ENCODE measurements around the gene NUP85.
"Not testable (repeated sequence)": the region's sequence is repeated elsewhere in the genome, so short reads cannot be mapped to it uniquely, and the experiment has no call there.

NUP85 gene

DNA sequence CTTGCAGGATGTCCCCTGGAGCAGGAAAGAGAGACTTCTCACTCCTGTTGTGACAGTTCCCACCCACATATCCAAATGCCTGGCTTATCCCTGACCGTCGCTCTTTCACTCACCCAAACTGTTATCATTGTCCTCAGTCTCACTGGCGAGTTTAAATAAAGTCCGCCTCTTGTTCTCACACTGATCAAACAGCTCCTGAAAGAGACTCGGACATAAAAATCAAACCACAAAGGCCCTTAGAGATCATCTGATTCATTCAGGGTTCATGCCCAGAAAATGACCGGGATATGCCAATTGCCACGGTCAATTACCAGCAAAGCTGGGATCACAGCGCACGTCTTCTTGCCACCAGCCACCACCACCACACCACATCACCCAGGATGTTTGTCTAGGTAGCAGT is 36.0 kb downstream of the NUP85 start:
- DNase-seq: no peak

DNA sequence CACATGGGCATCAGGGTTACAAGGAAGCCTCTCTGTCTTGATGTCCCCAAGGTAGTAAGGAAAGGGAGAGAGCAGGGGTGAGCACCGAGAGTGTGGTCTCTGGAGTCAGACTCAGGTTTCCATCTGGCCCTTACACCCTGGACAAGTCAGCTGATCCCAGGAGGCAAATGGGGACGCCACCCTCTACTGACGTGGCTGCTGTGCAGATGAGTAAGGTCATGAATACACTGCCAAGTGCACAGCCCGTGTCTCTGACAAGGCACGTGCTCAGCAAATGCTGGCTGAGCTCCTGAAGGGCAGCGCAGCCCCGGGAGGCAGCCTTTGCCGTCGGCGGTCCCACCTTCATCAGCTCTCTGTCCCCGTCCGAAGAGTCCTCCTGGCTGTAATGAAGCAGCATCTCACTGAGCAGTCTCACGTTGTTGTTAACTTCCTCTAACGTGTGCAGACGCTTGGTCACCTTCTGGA is 36.5 kb downstream of the NUP85 start:
- no peak for DNase-seq

DNA sequence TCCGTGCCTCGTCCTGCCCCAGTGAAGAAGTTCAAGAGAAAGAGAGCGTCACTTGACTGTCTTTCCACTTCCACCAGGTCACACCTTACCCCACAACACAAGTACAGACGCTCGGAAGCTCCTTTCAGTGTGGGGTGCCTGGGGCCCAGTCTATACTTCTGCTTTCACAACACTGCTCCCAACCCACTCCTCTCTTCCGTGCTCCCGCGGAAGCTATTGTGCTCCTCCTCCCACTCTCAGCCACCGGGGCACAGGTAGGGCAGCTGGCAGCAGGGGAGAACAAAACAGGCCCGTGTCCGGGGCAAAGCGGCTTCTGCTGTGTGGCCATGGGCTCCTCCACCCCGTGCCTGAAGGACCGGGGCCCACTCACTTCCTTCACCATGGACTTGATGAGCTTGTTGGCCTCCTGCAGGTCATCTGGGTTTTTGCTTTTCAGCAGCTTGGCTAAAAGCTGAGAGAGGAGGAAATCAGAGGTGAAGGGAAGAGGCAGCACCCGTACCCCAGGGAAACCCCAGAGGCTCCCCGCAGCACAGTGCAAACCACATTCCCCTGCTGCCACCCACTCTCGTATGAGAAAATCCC is 37.1 kb downstream of the NUP85 start:
- no peak for DNase-seq

DNA sequence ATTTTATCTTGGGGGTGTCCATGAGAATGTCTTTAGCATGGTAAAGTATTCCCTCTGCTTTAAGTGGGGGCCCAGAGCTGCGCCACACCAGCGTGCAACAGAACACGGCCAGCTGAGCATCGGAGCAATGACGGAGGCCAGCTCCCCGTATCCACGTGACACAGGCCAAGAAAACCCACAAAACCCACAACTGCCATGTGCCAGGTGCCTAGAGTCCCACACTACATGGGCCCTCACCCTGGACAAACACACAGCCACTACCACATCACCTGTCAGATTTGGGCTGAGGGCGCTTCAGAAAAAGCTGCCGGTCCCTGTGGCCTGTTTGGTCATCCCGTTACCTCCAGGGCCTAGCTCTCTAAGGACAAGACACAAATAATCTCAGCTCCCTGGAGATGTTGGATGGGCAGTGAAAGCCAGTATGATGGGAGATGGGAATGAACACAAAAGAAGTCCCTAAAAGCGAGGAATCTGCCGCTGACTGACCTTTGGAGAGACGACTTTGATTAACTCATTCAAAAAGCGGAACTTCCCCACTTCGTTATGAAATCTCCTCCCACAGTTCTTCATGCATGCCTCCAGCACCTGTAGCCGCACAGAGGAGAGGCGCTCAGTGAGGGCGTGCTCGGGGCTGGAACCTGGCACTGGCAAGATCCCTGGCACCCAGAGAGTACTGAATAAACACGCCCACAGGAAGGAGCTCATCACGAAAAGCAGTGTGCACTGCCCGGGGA is 38.8 kb downstream of the NUP85 start:
- DNase-seq: peak; percentile 62 to 70

DNA sequence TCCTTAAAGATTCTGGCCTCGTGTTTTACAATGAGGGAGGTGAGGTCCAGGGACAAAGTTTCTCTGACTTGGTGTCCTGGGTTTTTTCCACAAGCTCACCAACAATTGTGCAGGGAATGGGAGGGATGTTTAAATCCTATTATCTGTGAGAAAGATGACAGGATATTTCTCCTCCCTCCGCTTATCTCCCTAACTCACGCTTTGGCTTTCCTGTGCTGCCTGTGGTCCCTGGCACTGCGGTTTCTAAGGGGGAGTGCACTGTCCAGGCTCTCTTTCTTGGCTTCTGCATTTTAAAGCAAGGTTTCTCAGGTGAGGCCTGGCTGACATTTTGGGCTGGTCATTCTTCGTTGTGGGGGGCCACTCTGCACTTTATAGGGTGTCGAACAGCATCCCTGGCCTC is 39.5 kb downstream of the NUP85 start:
- DNase-seq: no peak

DNA sequence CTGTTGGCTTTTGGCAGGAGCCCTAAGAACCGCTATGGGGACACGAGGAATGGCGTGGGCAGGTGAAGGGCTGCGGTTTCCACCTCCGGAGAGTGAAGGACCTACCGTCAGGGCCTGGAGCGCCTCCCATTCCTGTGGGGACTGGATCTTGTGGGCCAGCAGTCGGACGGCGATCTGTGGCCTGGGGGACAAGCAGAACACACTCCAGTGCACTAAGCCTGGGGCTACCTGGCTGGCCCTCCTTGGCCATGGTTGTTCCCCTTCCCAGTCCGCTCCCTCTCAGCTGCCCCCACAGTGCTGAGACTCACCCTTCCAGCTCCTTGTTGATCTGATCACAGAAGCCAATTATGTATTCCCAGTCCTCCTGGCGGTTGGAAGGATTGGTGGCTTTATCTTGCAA is 40.9 kb downstream of the NUP85 start:
- DNase-seq: no peak

DNA sequence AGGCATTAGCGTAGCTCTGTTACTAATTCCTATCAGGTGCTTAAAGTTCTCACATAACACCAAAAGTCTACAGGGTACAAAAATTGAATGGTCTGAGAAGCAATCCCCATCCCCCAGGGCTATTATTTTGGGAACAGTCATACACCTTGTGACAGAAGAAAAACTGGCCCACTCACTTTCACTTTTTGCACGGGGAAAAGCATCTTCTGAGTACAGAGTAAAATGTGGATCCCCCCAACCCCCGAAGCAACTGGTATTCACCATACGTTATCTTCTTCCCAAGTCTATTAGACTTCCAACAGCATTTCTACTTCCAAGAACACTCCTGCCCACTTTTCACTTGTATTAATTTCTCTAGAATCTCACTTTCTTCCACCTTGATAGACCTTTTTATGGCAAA is 44.1 kb downstream of the NUP85 start:
- no peak for DNase-seq

DNA sequence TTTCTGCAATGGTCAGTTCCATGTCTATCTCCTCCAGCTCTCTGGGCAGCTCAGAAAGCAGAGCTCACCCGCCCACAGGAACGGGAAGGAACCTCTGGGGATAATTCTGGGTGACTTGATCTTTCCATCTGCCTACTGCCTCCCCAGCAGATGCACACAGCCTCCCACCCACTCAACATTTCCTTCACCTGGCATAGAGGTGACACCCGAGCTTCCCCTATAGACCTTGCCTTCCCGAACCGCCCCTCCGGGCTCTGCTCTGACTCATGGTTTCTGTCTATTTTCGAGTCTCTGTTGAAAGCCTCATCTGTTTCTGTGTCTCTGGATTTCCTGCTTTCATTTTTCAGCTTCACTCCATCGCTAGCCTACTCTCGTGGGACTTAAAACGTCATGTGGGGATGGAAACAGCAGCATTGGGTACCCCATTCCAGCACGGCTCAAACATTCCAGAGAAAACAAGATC is 44.6 kb downstream of the NUP85 start:
- no peak for DNase-seq

DNA sequence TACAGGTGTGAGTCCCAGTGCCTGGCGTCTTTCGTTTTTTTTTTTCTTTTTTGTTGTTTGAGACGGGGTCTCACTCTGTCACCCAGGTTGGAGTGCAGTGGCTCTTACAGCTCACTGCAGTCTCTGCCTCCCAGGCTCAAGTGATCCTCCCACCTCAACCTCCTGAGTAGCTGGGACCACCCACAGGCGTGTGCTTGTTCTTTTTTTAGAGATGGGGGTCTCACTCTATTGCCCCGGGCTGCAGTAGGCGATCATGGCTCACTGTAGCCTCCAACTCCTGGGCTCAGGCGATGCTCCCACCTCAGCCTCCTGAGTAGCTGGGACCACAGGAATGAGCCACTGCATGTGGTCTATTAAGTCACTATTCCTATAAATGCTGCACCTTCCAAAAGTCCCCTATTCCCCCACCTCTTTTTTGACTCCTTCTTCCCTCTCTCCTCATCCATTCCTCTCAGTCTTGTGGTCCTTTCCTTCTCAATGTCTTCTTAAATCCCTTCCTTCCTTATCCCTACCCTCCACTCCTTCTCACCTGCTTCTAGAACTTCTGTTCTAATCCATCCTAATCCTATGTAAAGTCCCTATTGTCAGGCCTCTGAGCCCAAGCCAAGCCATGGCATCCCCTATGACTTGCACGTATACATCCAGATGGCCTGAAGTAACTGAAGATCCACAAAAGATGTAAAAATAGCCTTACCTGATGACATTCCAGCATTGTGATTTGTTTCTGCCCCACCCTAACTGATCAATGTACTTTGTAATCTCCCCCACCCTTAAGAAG is 46.7 kb downstream of the NUP85 start:
- no peak for DNase-seq

DNA sequence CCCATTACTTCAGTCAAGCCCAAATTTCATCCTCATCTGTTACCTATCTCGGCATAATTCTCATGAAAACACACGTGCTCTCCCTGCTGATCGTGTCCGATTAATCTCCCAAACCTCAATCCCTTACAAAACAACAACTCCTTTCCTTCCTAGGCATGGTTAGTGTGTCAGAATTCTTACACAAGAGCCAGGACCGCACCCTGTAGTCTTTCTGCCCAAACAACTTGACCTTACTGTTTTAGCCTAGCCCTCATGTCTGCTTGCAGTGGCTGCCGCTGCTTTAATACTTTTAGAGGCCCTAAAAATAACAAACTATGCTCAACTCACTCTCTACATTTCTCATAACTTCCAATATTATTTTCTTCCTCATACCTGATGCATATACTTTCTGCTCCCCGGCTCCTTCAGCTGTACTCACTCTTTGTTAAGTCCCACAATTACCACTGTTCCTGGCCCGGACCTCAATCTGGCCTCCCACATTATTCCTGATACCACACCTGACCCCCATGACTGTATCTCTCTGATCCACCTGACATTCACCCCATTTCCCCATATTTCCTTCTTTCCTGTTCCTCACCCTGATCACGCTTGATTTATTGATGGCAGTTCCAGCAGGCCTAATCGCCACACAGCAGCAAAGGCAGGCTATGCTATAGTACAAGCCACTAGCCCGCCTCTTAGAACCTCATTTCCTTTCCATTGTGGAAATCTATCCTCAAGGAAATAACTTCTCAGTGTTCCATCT is 50.6 kb downstream of the NUP85 start:
- not testable (repeated sequence) for DNase-seq

DNA sequence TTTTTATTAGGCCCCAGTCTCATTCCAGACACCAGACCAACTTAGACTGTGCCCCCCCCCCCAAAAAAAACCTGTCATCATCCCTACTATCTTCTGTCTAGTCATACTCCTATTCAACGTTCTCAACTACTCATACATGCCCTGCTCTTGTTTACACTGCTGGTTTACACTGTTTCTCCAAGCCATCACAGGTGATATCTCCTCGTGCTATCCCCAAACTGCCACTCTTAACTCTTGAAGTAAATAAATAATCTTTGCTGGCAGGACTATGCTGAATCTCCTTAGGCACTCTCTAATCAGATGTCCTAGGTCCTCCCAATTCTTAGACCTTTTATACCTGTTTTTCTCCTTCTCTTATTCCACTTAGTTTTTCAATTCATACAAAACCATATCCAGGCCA is 51.7 kb downstream of the NUP85 start:
- DNase-seq: not testable (repeated sequence)

DNA sequence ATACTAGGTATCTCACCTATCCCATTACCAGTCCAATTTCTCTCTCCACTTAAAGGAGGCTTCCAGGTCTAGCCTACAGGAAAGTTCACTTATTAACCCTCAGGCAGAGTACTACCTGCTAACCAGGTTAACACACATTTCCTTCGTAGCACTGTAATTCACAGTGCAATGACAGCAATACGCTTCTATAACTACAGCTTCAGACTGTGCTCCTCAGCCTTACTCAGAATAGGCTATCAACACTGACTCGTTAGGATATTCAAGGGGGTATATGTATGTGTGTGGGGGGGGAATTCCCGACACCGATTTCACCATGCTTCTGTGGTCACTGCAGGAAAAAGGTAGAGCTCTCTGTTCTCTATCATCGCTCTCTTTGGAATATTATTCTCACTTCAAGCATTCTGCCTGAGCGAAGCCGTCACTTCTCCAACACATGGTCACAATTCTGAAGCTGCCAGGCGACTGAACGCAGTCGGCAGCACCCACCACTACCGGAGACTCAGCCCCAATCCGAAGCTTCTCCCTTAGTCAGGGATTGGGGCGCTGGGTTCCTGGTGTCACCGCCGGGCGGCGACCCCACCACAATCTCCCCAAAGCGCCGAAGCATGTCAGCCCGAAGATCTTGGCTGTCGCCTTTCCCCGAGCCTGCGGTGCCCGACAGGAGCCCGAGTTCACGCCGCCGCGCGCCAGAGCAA is 55.3 kb downstream of the NUP85 start:
- peak; percentile 59 to 82 for DNase-seq

DNA sequence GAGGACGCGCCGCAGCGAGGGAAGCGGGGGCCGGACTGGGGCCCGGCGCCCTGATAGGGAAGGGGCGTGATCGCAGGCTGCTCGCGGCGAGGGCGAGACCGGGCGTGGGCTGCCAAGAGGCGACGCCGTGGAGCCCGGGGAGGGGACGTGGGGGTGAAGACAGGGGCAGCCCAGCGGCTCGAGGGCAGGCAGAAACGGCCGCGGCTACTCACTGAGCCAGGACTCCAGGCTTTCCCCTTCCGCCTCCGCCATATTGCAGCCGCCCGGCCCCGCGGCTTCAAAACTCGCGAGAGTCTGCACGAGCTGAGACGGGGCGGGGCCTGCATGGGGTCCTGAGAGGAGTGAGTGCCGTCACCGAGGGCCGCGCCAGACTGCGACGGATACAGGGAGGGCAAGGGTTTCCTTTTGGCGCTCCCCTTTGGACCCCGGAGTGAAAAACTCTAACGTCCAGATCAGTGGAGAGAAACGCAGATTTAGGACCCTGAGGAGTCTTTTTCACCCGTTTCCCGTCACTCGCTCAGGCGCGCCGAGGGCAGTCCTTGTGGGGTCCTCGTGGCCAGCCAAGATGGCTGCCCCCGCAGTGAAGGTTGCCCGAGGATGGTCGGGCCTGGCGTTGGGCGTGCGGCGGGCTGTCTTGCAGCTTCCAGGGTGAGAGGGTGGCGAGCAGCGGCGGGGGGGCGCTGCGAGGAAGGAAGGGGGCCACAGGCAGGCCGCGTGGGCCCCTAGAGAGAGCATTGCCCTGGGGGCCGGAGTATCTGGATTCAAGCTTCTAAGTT is 56.0 kb downstream of the NUP85 start, which contains the start of the genes GGA3 and MRPS7:
Gene GGA3 (minus strand): TSS at position 271 of the 776 bp plus-strand sequence. CDS start 19 bp downstream, at position 252.
Gene MRPS7 (plus strand): TSS at position 544 of the 776 bp plus-strand sequence. CDS start 22 bp downstream, at position 566.
- DNase-seq: peak; percentile 94 to 95

DNA sequence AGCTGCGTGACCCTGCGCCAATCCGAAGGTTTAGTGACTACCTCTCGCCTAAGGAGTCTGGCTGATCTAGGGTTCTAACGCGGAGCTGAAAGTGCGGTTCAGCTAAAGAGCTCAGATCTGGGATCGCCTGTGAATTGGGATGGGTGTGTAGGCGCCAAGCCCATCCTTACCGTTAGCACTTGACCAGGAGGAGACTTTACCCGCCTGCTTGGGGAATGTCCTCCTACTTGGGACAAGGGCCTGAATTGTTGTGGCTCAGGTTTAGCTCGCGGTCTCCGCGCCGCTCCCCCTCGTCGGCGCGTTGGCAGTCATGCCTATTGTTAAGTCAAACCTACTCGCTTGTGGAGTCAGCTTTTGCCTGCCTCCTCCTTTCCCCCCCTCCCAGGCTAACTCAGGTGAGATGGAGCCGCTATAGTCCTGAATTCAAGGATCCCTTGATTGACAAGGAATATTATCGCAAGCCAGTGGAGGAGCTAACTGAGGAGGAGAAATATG is 56.7 kb downstream of the NUP85 start:
- DNase-seq: peak in 1 of 2 experiments; percentile 47

DNA sequence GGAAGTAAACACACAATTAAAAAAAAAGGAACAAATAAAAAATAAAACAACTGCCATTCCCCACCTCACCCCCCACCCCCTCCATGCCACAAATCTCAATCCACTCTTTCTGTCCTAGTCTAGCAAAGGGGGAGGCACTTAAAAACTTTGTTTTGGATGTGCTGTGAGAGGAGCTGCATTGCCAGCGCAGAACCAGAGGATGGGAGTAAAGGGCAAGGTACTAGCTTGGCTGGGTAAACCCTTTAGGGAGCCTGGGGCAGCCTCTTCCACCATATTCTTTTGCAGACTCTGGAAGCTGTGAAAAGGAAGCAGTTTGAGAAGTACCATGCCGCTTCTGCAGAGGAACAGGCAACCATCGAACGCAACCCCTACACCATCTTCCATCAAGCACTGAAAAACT is 57.6 kb downstream of the NUP85 start:
- DNase-seq: peak; percentile 28 to 39

DNA sequence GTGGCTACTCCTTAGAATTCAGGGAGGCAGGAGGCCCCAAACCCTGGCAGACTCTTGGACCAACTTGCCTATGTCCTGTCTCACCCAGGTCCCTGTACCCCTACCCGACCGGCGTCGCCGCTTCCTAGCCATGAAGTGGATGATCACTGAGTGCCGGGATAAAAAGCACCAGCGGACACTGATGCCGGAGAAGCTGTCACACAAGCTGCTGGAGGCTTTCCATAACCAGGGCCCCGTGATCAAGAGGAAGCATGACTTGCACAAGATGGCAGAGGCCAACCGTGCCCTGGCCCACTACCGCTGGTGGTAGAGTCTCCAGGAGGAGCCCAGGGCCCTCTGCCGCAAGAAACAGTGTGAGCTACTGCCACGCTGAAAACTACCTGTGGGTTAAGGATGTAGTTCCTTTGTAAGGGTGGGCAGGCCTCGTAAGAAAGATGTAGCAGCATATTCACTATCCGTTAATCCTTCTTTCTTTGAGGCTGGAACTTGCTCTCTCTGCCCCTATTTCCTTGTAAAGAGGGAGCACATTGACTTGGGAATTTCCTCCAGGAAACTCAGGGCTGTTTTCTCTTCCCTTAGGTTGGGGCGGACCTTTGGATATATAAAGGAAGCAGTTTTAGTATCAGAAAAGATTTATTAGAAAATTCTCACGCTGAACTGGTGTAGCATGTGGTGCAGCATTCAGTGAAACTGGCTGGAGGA is 60.3 kb downstream of the NUP85 start:
- no peak for DNase-seq

DNA sequence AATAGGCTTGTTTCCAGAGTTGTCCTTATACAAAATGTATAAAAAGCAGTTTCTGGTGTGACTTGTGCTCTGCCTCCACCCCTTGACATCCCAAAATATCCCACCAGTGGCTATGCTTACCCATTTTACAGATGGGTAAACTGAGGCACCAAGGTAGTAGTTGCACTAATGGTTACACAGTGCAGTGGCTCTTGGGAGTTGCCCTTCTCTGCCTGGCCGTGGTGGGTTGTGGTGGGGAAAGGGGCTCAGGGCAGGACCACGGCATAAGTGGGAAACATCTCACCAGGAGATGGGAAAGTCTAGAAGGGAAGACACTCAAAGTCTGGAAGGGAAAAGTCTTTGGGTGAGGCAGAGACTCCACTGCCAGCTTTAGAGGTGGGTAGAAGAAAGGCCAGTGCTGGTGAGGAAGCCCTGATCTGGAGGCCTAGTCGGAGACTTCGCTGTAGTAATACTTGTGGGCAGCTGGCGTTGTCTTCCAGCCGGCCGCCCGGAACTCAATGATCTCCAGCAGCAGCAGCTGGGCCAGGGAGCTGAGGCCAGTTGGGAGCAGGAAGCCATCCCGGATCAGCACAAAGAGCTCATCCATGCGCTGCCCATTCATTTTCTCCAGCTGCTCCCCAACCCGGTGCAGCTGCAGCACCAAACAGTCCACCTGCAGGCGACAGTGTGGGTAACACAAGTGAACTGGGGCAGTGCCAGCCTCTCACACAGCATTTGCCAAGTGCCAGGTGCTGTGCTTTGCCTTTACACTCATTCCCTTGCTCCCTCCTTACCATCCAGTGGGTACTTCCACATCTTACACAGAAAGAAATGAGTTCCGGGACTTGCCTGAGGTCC is 61.1 kb downstream of the NUP85 start:
- DNase-seq: no peak

DNA sequence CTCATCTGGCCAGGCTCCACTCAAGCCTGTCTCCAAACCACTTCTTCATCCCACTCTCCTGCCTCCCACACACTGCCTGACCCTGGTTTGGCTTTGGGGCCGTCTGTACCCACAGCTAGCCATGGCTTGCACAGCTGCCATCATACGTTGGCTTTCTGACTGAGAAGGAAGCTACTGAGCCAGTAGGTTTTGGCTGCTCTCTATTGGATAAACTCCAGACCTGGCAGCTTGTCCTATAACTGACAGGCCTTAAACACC is 61.6 kb downstream of the NUP85 start:
- peak; percentile 33 to 34 for DNase-seq

DNA sequence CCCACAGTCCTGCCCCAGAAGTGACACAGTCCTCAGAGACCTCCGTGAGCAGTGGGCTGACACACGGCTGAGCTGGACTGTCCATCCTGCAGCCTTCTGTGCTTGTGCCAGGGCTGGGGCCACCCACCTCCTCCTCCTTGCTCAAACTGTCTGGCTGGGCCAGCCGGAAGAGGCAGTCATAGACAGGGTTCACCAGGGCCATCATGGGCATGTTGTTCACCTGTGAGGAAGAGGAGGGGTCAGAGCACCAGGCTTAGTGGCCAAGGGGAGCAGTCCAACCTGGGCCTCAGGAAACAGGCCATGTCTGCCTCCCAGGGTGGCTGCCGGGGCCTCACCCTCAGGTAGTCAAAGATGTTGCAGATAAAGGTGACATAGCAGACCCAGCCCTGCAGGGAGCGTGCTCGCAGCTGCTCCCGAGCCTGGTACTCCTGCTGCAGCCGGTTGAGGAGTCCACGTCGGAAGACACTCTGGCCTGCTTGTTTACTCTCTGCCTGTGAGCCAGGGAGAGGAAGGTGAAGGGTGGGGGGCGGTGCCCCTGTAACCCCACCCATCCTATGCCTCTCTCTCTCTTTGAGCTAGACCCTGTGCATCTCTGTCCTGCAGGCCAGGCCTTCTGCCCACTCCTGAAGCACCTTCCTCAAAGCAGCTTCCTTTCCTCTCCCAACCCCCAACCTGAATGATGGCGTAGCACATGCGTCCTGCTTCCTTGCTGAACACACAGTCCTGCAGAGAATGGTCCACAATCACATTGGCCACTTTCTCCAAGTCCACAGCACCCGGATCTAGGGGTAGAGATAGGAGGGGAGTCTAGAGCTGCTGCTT is 62.1 kb downstream of the NUP85 start:
- DNase-seq: no peak
